Keratinocyte (primary cell): ENCODE measurements around the gene RANBP10. TPM values are rescaled to one million over a fixed set of nuclear protein-coding genes. Genes with fewer than 3 reads are reported as not detected.

Source experiments
- DNase-seq: peaks from one replicate; pipeline ENCODE4 v3.0.0-alpha.2; 2011; ENCODE audit warnings: low read depth, missing footprints, low spot score
- FAIRE-seq: peaks from 2 replicates; lab custom pipeline; 2011; peaks lifted over from hg19 to GRCh38; lab: Jason Lieb, UNC
- H2AFZ ChIP-seq: 2 replicates; pipeline ENCODE4 v1.6.0; 2012; ENCODE audit warnings: low read length, control low read depth, inconsistent platforms; ENCODE audit not compliant: control insufficient read depth
- H3K27ac ChIP-seq: 2 replicates; pipeline ENCODE4 v1.5.1; 2011; ENCODE audit warnings: low read length; ENCODE audit not compliant: control insufficient read depth, insufficient read depth
- H3K27me3 ChIP-seq: 3 replicates; pipeline ENCODE4 v1.6.0; 2011; ENCODE audit warnings: low read length; ENCODE audit not compliant: control insufficient read depth, insufficient read depth; ENCODE audit errors: extremely low read depth
- H3K36me3 ChIP-seq, 2 experiments: 2 replicates in 1 of 2; 3 replicates in 1 of 2; pipeline ENCODE4 v1.5.1; 2011; ENCODE audit warnings: low read length in 2 of 2, mild to moderate bottlenecking in 1 of 2; ENCODE audit not compliant: control insufficient read depth in 2 of 2, insufficient read depth in 2 of 2; ENCODE audit errors: extremely low read depth in 1 of 2
- H3K4me1 ChIP-seq: 3 replicates; pipeline ENCODE4 v1.5.1; 2011; ENCODE audit warnings: low read length; ENCODE audit not compliant: control insufficient read depth, insufficient read depth; ENCODE audit errors: extremely low read depth
- H3K4me2 ChIP-seq: 3 replicates; pipeline ENCODE4 v1.6.0; 2011; ENCODE audit warnings: low read depth, low read length; ENCODE audit not compliant: control insufficient read depth, insufficient read depth; ENCODE audit errors: extremely low read depth
- H3K4me3 ChIP-seq, 3 experiments: fragments of 200-600 bp in 1 of 3; sonication (generic) in 1 of 3; 2 replicates in 2 of 3; 3 replicates in 1 of 3; pipeline ENCODE4 v1.5.1; 2011 to 2016; ENCODE audit warnings: low read length in 3 of 3, mild to moderate bottlenecking in 3 of 3, control low read depth in 2 of 3, inconsistent platforms in 1 of 3, low read depth in 1 of 3, mixed read lengths in 1 of 3, mixed run types in 1 of 3, moderate library complexity in 1 of 3; ENCODE audit not compliant: control insufficient read depth in 2 of 3, insufficient read depth in 2 of 3; ENCODE audit errors: extremely low read depth in 1 of 3
- H3K79me2 ChIP-seq: 2 replicates; pipeline ENCODE4 v1.6.0; 2012; ENCODE audit warnings: low read length; ENCODE audit not compliant: control insufficient read depth, insufficient read depth
- H3K9ac ChIP-seq: 3 replicates; pipeline ENCODE4 v1.6.0; 2011; ENCODE audit warnings: low read length; ENCODE audit not compliant: control insufficient read depth, insufficient read depth; ENCODE audit errors: extremely low read depth
- H3K9me1 ChIP-seq: 3 replicates; pipeline ENCODE4 v1.6.0; 2011; ENCODE audit warnings: low read length; ENCODE audit not compliant: control insufficient read depth, insufficient read depth; ENCODE audit errors: extremely low read depth
- H3K9me3 ChIP-seq: 2 replicates; pipeline ENCODE4 v1.5.1; 2012; ENCODE audit warnings: low read depth, low read length; ENCODE audit not compliant: control insufficient read depth
- H4K20me1 ChIP-seq: 3 replicates; pipeline ENCODE4 v1.6.0; 2011; ENCODE audit warnings: low read length; ENCODE audit not compliant: control insufficient read depth, insufficient read depth; ENCODE audit errors: extremely low read depth
- EZH2 ChIP-seq: IDR thresholded peaks from one replicate; pipeline ENCODE4 v1.6.1; 2012; ENCODE audit warnings: inconsistent platforms, mild to moderate bottlenecking, low read length, moderate library complexity
- dilution Hi-C: fragments of 300-500 bp; cut with MboI; formaldehyde crosslinking; loops from one replicate; pipeline ENCODE4 v1.7.0; 2020; ENCODE audit warnings: low sequenced_read_pairs; ENCODE audit not compliant: extremely low pct_ligation_motif_present
- polyA plus RNA-seq, 5 experiments: library from polyadenylated mRNA; depleted of rRNA in 3 of 5; stranded (reverse) in 3 of 5; stranded (forward) in 1 of 5; unstranded in 1 of 5; fragments of >200 nt; gene quantifications; 1 replicate in 1 of 5; 2 replicates in 3 of 5; 3 replicates in 1 of 5; pipeline versions ENCODE4 v1.2.1 to v1.2.3, GENCODE V29; 2011 to 2012; ENCODE audit warnings: missing spikeins in 2 of 5, low read depth in 1 of 5, low replicate concordance in 1 of 5
- TF ChIP-seq, protein P1 (sequence below), 3 experiments: IDR thresholded peaks in 1 of 3; conservative IDR thresholded peaks in 1 of 3; optimal IDR thresholded peaks in 1 of 3; 2 replicates in 2 of 3; 3 replicates in 1 of 3; pipeline versions ENCODE3 to v1.5.1; 2011; ENCODE audit warnings: low read length in 3 of 3, mild to moderate bottlenecking in 3 of 3, moderate library complexity in 2 of 3, control low read depth in 1 of 3, inconsistent platforms in 1 of 3; ENCODE audit not compliant: insufficient read depth in 2 of 3; ENCODE audit errors: extremely low read depth in 1 of 3

Gene RANBP10
- polyA plus RNA-seq, 1 donor (not counting 4 experiments of a cell fraction or from before 2014, with no cell fraction given), result 9.5 TPM

DNA sequence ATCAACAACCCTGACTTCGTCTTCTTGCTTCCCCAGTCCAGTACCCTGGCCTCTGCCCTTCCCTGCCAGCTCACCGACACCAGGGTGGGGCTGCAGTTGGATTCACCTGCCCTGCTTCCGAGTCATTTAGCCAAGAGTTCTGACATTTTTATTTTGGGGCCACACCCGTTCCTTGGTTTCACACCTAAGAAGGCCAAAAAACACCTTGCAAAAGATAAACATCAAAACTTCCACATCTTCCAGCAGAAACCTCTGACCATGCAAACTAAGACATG, 45.5 kb downstream of the RANBP10 start:
- H3K27ac ChIP-seq, result no peak overlapping the region
- H2AFZ ChIP-seq, result no peak overlapping the region
- H3K9ac ChIP-seq, result no peak overlapping the region
- peaks cover 5% of the 10 kb centered on the region for H3K4me1 ChIP-seq
- TF ChIP-seq EZH2, result no peak
- TF ChIP-seq, protein P1, sequence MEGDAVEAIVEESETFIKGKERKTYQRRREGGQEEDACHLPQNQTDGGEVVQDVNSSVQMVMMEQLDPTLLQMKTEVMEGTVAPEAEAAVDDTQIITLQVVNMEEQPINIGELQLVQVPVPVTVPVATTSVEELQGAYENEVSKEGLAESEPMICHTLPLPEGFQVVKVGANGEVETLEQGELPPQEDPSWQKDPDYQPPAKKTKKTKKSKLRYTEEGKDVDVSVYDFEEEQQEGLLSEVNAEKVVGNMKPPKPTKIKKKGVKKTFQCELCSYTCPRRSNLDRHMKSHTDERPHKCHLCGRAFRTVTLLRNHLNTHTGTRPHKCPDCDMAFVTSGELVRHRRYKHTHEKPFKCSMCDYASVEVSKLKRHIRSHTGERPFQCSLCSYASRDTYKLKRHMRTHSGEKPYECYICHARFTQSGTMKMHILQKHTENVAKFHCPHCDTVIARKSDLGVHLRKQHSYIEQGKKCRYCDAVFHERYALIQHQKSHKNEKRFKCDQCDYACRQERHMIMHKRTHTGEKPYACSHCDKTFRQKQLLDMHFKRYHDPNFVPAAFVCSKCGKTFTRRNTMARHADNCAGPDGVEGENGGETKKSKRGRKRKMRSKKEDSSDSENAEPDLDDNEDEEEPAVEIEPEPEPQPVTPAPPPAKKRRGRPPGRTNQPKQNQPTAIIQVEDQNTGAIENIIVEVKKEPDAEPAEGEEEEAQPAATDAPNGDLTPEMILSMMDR (optimal IDR thresholded peaks at IDR 0.05 in 1 of 3, IDR thresholded peaks at IDR 0.05 in 1 of 3, conservative IDR thresholded peaks at IDR 0.05 in 1 of 3; ENCODE audit: extremely low read depth in 1 of 3, insufficient read depth in 2 of 3, low read length in 3 of 3), result no peak
- no peak for DNase-seq
- H3K36me3 ChIP-seq, result peaks cover 4 to 7% of the 10 kb centered on the region in 2 experiments
- FAIRE-seq, result no peak
- dilution Hi-C loops, result no loop called here
- no peaks in the 10 kb centered on the region for H3K79me2 ChIP-seq
- no peak overlapping the region for H3K4me3 ChIP-seq
- H3K4me2 ChIP-seq, result no peak overlapping the region
- peaks cover 6% of the 10 kb centered on the region for H4K20me1 ChIP-seq
- H3K27me3 ChIP-seq, result no peaks in the 10 kb centered on the region
- H3K9me1 ChIP-seq, result no peaks in the 10 kb centered on the region
- no peaks in the 10 kb centered on the region for H3K9me3 ChIP-seq

- no peak overlapping the region for H3K27ac ChIP-seq
- H3K9ac ChIP-seq, result no peak overlapping the region
- no peak overlapping the region for H2AFZ ChIP-seq
- FAIRE-seq (peak; percentile 56), DNase-seq (no peak)
- no peaks in the 10 kb centered on the region for H3K9me3 ChIP-seq
- dilution Hi-C loops, result no loop called here
- H3K4me1 ChIP-seq, result peaks cover 5% of the 10 kb centered on the region
- TF ChIP-seq EZH2, result no peak
- H3K79me2 ChIP-seq, result no peaks in the 10 kb centered on the region
- no peak overlapping the region for H3K4me3 ChIP-seq
- no peak overlapping the region for H3K4me2 ChIP-seq
- H3K36me3 ChIP-seq, result peaks cover 4 to 7% of the 10 kb centered on the region in 2 experiments
- H4K20me1 ChIP-seq, result peaks cover 6% of the 10 kb centered on the region
- no peaks in the 10 kb centered on the region for H3K9me1 ChIP-seq
- H3K27me3 ChIP-seq, result no peaks in the 10 kb centered on the region
Measured at GRCh38 chr16:67760206-67760955, 46.0 kb downstream of the RANBP10 start.

DNA sequence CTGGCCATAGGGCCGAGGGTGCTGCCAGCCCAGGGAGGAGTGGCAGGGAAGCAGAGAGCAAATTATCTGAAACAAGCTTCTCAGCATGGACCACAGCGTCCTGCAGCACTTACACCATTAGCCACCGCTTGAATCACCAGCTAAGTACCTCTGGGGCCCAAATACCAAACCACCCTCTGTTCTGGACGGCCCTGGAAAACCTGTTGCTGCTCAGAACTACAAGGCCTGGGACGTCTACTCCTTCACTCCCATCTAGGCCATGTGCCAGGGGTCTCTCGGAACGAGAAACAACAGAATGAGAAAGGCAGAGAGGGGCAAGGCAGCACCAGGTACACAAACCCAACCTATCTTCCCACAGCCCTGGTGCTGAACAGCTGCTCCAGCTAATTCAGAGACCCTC, 47.4 kb downstream of the RANBP10 start:
- H3K4me1 ChIP-seq, result peaks cover 5% of the 10 kb centered on the region
- no peak overlapping the region for H2AFZ ChIP-seq
- dilution Hi-C loops, result no loop called here
- no peak overlapping the region for H3K4me3 ChIP-seq
- no peak overlapping the region for H3K27ac ChIP-seq
- DNase-seq (no peak), FAIRE-seq (no peak)
- no peaks in the 10 kb centered on the region for H3K9me1 ChIP-seq
- peaks cover 6% of the 10 kb centered on the region for H4K20me1 ChIP-seq
- H3K4me2 ChIP-seq, result no peak overlapping the region
- H3K79me2 ChIP-seq, result no peaks in the 10 kb centered on the region
- TF ChIP-seq, protein P1 (optimal IDR thresholded peaks at IDR 0.05 in 1 of 3, IDR thresholded peaks at IDR 0.05 in 1 of 3, conservative IDR thresholded peaks at IDR 0.05 in 1 of 3; ENCODE audit: extremely low read depth in 1 of 3, insufficient read depth in 2 of 3, low read length in 3 of 3), result no peak
- TF ChIP-seq EZH2, result no peak
- H3K9me3 ChIP-seq, result no peaks in the 10 kb centered on the region
- H3K36me3 ChIP-seq, result peaks cover 3 to 7% of the 10 kb centered on the region in 2 experiments
- no peaks in the 10 kb centered on the region for H3K27me3 ChIP-seq
- H3K9ac ChIP-seq, result no peak overlapping the region
